ENCODE data around the gene CHRNA5.

The CHRNA5 gene

GRCh38 chr15:78620021-78620526 lies 54.8 kb downstream of the CHRNA5 start:
- DNase-seq (ENCODE audit: low spot score): no peak
- FAIRE-seq: no peak

- no peak for DNase-seq (ENCODE audit: low spot score)
- no peak for FAIRE-seq
Measured at GRCh38 chr15:78620527-78621421, 55.5 kb downstream of the CHRNA5 start, which contains the start of gene CHRNA3. TSS of gene CHRNA3 (minus strand) at chr15:78620996. CDS start at chr15:78620794, 202 bp downstream.

- no peak for DNase-seq (ENCODE audit: low spot score)
- FAIRE-seq: no peak
Measured at GRCh38 chr15:78621810-78622402, 56.6 kb downstream of the CHRNA5 start.

- FAIRE-seq (no peak), DNase-seq (ENCODE audit: low spot score) (no peak)
Measured at GRCh38 chr15:78623786-78624497, 58.6 kb downstream of the CHRNA5 start.

- DNase-seq (ENCODE audit: low spot score) (no peak), FAIRE-seq (no peak)
Measured at GRCh38 chr15:78624651-78625590, 59.6 kb downstream of the CHRNA5 start.

GRCh38 chr15:78625606-78626280 lies 60.4 kb downstream of the CHRNA5 start:
- no peak for FAIRE-seq
- DNase-seq (ENCODE audit: low spot score): no peak

- DNase-seq (ENCODE audit: low spot score): no peak
- FAIRE-seq: no peak
Measured at GRCh38 chr15:78626381-78626995, 61.2 kb downstream of the CHRNA5 start.

- no peak for DNase-seq (ENCODE audit: low spot score)
- no peak for FAIRE-seq
Measured at GRCh38 chr15:78627348-78627747, 62.0 kb downstream of the CHRNA5 start.

- DNase-seq (ENCODE audit: low spot score) (no peak), FAIRE-seq (no peak)
Measured at GRCh38 chr15:78628227-78628626, 62.9 kb downstream of the CHRNA5 start.

- FAIRE-seq (no peak), DNase-seq (ENCODE audit: low spot score) (no peak)
Measured at GRCh38 chr15:78629031-78629715, 63.9 kb downstream of the CHRNA5 start.

- DNase-seq (ENCODE audit: low spot score) (no peak), FAIRE-seq (no peak)
Measured at GRCh38 chr15:78629716-78630065, 64.4 kb downstream of the CHRNA5 start.

- FAIRE-seq: no peak
- DNase-seq (ENCODE audit: low spot score): no peak
Measured at GRCh38 chr15:78630886-78631633, 65.7 kb downstream of the CHRNA5 start.

- no peak for FAIRE-seq
- DNase-seq (ENCODE audit: low spot score): no peak
Measured at GRCh38 chr15:78633348-78633747, 68.0 kb downstream of the CHRNA5 start.

GRCh38 chr15:78634210-78635145 lies 69.2 kb downstream of the CHRNA5 start:
- FAIRE-seq: no peak
- DNase-seq (ENCODE audit: low spot score): no peak

GRCh38 chr15:78635346-78635745 lies 70.0 kb downstream of the CHRNA5 start:
- FAIRE-seq (no peak), DNase-seq (ENCODE audit: low spot score) (no peak)

GRCh38 chr15:78636378-78636859 lies 71.1 kb downstream of the CHRNA5 start:
- DNase-seq (ENCODE audit: low spot score) (no peak), FAIRE-seq (no peak)

- DNase-seq (ENCODE audit: low spot score): no peak
- FAIRE-seq: no peak
Measured at GRCh38 chr15:78637776-78638435, 72.6 kb downstream of the CHRNA5 start.
